Central memory CD8-positive, alpha-beta T cell (primary cell): ENCODE results near the gene SCD5.

Experiments used
- ATAC-seq: fragments of 150-1000 bp; cut with Tn5 transposase; replicated peaks from 2 replicates; pipeline ENCODE4 v1.10.0; 2022; ENCODE audit warnings: mild to moderate bottlenecking, moderate FRiP score, moderate number of reproducible peaks; ENCODE audit not compliant: poor library complexity, severe bottlenecking; ENCODE audit errors: extremely low read depth
- DNase-seq, 2 donors: peaks; one replicate each; pipeline ENCODE4 v3.0.0; 2021; ENCODE audit warnings: low spot score in 2 of 2
- H3K27ac Mint-ChIP-seq: one replicate; pipeline ENCODE4 v1.8.0; 2022; ENCODE audit warnings: low read depth, mild to moderate bottlenecking, moderate library complexity, mixed read lengths
- H3K27me3 Mint-ChIP-seq: one replicate; pipeline ENCODE4 v1.8.0; 2022; ENCODE audit warnings: mixed read lengths
- H3K36me3 Mint-ChIP-seq: one replicate; pipeline ENCODE4 v1.8.0; 2022; ENCODE audit warnings: mild to moderate bottlenecking, moderate library complexity, mixed read lengths; ENCODE audit not compliant: insufficient read depth
- H3K4me1 Mint-ChIP-seq: one replicate; pipeline ENCODE4 v1.8.0; 2022; ENCODE audit warnings: mixed read lengths
- H3K4me3 Mint-ChIP-seq: one replicate; pipeline ENCODE4 v1.8.0; 2022; ENCODE audit warnings: mild to moderate bottlenecking, moderate library complexity, mixed read lengths
- H3K9me3 Mint-ChIP-seq: one replicate; pipeline ENCODE4 v1.8.0; 2022; ENCODE audit warnings: mixed read lengths

Gene SCD5

DNA sequence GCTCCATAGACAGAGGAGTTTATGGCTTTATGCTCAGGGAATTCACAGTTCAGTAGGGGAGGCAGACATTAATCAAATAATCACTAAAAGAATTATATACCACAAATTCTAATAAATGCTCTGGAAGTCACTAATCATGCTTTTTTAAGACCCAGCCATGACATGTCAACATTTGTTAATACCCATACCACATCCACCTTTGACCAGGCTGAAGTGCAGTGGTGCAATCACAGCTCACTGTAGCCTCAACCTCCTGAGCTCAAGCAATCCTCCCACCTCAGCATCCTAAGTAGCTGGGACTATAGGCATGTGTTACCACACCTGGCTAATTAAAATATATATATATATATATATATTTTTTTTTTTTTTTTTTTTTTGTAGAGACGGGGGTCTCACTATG, 12.8 kb upstream of the SCD5 start:
- DNase-seq: no peak
- H3K4me1 Mint-ChIP-seq: no peaks in the 10 kb centered on the region
- ATAC-seq: no peak
- H3K9me3 Mint-ChIP-seq: no peaks in the 10 kb centered on the region
- H3K27ac Mint-ChIP-seq: no peak overlapping the region
- no peaks in the 10 kb centered on the region for H3K36me3 Mint-ChIP-seq
- no peaks in the 10 kb centered on the region for H3K27me3 Mint-ChIP-seq
- H3K4me3 Mint-ChIP-seq: no peak overlapping the region

DNA sequence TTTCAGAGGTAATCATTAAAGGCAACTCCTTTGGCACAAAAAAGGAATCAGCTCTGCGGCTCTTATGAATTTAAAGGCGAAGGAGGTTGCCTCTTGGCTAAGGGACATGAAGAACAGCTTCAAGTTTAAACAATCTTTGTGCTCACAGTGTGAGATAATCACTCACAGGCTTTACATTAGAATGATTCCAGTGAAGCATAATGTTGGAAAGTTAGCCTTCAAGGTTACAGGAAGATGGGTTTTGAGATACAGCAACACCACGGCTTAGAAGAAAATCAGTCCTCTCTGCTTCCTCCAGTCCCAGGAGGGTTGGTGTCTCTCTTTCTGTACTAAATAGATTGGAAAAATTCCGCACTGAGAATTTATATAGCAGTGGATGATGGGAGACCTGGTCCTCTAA, 11.6 kb upstream of the SCD5 start:
- no peak overlapping the region for H3K27ac Mint-ChIP-seq
- ATAC-seq (no peak), DNase-seq (no peak)
- H3K4me1 Mint-ChIP-seq: no peaks in the 10 kb centered on the region
- no peaks in the 10 kb centered on the region for H3K9me3 Mint-ChIP-seq
- no peak overlapping the region for H3K4me3 Mint-ChIP-seq
- no peaks in the 10 kb centered on the region for H3K27me3 Mint-ChIP-seq
- no peaks in the 10 kb centered on the region for H3K36me3 Mint-ChIP-seq

DNA sequence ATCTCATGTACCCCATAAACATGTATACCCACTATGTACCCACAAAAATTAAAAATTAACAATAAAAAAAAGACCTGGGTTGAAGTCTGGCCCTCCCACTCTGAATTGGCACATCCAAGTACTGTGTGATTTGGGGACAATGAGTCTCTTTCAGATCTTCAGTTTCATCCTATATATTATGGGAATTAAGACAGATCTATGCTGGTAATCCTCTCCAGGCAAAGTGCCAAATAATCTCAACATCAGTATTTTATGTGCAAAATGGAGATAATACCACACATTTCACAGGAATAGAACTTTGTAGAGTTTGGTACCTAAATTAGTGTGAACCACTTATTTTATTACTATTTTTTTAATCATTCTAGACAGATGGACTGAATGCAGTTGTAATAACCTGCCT, 11.0 kb upstream of the SCD5 start:
- H3K36me3 Mint-ChIP-seq: no peaks in the 10 kb centered on the region
- DNase-seq: no peak
- no peaks in the 10 kb centered on the region for H3K9me3 Mint-ChIP-seq
- H3K4me3 Mint-ChIP-seq: no peak overlapping the region
- no peak overlapping the region for H3K27ac Mint-ChIP-seq
- H3K4me1 Mint-ChIP-seq: no peaks in the 10 kb centered on the region
- H3K27me3 Mint-ChIP-seq: no peaks in the 10 kb centered on the region
- no peak for ATAC-seq

DNA sequence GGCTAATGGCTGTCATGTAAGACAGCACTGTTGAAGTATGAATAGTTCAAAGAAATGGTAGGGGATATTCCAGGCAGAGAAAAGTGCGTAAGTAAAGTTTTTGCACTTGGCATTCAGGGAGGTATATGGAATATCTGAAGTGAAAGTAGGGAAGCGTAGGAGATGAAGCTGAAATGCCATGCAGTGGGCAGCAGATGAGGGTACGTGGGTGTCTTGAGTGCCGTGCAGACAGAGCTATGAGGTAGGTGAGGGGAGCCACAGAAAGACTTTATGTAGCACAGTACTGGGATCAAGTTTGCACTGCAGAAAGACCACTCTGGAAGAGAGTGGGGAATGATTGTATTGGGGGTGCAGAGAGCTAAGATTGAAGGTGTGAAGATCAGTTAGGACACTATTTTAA, 5.2 kb upstream of the SCD5 start:
- Mint-ChIP-seq H3K4me1 (peaks cover 6% of the 10 kb centered on the region), H3K4me3 (no peak overlapping the region)
- ATAC-seq: no peak

DNA sequence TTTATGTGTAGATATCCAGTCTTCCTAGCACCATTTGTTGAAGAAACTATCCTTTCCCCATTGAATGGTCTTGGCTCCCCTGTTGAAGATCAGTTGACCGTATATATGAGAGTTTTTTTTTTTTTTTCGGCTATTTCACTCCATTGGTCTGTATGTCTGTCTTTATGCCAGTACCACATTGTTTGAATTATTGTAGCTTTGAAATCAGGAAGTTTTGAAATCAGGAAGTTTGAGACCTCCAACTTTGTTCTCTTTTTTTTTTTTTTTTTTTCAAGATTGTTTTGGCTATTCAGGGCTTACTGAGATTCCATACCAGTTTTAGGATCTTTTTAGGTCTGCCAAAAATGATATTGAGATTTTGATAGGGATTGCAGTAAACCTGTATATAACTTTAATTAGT, 4.3 kb upstream of the SCD5 start:
- H3K27ac Mint-ChIP-seq: no peak overlapping the region
- no peaks in the 10 kb centered on the region for H3K27me3 Mint-ChIP-seq
- peaks cover 6% of the 10 kb centered on the region for H3K36me3 Mint-ChIP-seq
- no peak for DNase-seq
- no peak for ATAC-seq
- peaks cover 6% of the 10 kb centered on the region for H3K4me1 Mint-ChIP-seq
- no peak overlapping the region for H3K4me3 Mint-ChIP-seq
- no peaks in the 10 kb centered on the region for H3K9me3 Mint-ChIP-seq

More for the DNA sequence above, 5.2 kb upstream of the SCD5 start:
- H3K27me3 Mint-ChIP-seq: no peaks in the 10 kb centered on the region
- H3K36me3 Mint-ChIP-seq: peaks cover 4% of the 10 kb centered on the region
- H3K9me3 Mint-ChIP-seq: no peaks in the 10 kb centered on the region
- no peak for DNase-seq
- H3K27ac Mint-ChIP-seq: no peak overlapping the region

DNA sequence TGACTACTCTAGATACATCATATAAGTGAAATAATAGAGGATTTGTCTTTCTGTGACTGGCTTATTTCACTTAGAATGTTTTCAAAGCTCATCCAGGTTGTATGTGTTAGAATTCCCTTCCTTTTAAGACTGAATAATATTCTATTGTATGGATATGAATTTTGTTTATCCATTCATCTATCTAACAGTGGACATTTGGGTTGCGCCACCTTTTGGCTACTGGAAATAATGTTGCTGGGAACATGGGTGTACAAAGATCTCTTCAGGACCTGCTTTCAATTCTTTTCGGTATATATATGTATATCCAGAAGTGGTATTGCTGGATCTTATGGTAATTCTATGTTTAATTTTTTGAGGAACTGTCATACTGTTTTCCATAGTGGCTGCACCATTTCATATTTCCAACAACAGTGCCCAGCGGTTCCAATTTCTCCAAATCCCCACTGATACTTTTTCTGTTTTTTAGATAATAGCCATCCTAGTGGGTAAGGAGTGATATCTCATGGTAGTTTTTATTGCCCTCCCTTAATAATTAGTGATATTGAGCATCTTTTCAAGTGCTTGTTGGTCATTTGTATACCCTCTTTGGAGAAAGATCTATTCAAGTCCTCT, 3.4 kb upstream of the SCD5 start:
- DNase-seq: no peak
- Mint-ChIP-seq H3K36me3 (peaks cover 6% of the 10 kb centered on the region), H3K9me3 (no peaks in the 10 kb centered on the region), H3K27me3 (no peaks in the 10 kb centered on the region), H3K27ac (no peak overlapping the region), H3K4me3 (no peak overlapping the region), H3K4me1 (peaks cover 12% of the 10 kb centered on the region)
- no peak for ATAC-seq

DNA sequence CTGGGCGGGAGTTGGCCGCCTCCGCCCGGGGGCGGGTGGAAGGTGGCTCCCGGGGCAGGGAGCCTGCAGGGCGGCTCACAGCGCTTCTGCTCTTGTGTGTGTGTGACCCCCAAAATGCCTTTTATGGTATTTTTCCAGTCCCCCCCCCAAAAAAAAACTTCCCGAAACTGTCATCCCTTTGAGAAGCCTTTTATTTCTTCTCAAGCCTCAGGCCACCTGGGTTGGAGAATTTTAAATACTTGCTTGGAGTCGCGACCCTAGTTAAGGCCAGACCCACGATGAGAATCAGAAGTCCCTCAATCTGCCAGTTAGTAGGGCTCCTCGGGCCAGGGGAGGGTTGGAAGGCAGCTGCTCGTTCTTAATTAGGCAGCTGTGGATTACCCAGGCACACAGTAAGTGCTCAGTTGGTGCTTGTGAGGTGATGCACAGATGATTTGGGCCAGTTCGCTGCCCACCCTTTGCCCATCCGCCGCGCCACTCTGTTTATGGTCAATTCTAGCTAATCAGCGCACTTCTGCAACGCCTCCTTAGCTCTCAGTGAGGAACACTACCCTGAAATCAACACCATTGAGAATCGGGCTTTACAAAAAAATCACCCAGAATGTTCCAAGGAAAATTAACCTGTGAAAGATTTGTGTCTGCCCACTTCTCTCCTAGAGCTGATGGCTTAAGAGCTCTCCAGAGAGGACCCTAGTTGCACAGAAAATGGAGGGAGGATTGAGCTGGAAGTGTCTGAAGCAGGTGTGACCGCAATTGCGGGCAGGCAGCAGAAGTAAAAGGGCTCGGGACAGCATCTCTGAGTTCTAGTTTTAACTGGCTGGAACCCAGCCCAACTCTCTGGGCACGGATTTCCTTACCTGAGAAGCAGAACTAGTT, 648 bp upstream of the SCD5 start:
- Mint-ChIP-seq H3K27me3 (no peaks in the 10 kb centered on the region), H3K27ac (no peak overlapping the region), H3K9me3 (no peaks in the 10 kb centered on the region), H3K36me3 (peaks cover 8% of the 10 kb centered on the region), H3K4me3 (peak overlapping the region; percentile 86), H3K4me1 (peaks cover 20% of the 10 kb centered on the region)
- DNase-seq (no peak), ATAC-seq (peak; percentile 26)

DNA sequence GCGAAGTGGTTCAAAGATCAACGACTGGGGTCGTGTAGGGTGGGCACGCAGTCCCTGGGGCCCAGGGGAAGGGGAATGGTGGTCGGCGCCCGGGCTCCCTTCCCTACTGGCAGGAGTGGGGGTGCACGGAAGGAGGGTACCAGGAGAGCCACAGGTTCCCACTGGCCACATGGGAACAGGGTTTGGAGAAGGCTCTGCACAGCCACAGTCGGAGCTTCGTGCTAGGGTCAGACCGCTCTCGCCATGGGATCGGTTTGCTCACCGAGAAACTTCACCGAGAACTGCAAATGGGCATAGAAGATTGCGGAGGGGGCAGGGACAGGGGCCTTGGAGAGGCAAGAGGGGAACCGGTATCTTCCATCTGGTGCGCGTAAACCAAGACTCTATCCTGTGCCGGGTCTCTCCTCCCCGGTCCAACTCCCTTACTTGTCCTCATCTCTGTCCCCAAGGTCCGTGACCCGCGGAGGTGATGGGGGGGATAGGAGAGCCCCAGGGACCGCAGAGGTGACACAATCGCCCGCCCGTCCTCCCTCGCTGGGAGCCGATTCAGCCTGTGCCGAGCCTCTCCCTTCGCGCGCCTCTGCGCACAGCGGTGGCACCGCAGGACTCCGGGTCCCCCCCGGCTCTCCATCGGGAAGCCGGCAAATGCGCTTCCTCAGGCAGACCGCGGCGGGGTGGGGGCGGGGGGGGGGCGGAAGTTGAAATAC, 1.0 kb downstream of the SCD5 start:
- H3K9me3 Mint-ChIP-seq: no peaks in the 10 kb centered on the region
- ATAC-seq (no peak), DNase-seq (no peak)
- H3K27me3 Mint-ChIP-seq: no peaks in the 10 kb centered on the region
- H3K36me3 Mint-ChIP-seq: peaks cover 8% of the 10 kb centered on the region
- peak overlapping the region; percentile 78 for H3K27ac Mint-ChIP-seq
- H3K4me3 Mint-ChIP-seq: peak overlapping the region; percentile 86
- H3K4me1 Mint-ChIP-seq: peaks cover 20% of the 10 kb centered on the region

DNA sequence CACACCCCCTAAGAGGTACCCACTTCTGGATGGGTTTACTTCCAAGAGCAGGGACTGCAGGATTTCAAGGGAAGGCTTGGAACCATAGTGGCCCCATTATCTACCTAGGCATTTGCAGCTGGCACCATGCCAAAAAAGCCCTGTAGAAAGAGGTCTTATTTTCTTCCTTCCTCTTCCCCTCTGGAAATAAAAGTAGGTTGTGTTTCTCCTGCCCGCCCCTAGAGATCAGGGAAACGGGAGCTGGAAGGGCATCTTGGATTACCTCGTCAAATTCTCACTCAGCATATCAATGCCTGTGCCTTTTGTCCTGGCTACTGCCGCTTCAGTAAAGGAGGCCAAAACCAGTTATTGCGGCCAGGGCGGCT, 1.6 kb downstream of the SCD5 start:
- Mint-ChIP-seq H3K4me3 (peak overlapping the region; percentile 86), H3K36me3 (peaks cover 8% of the 10 kb centered on the region), H3K9me3 (no peaks in the 10 kb centered on the region), H3K27ac (peak overlapping the region; percentile 78), H3K4me1 (peaks cover 20% of the 10 kb centered on the region), H3K27me3 (no peaks in the 10 kb centered on the region)
- ATAC-seq (no peak), DNase-seq (no peak)

DNA sequence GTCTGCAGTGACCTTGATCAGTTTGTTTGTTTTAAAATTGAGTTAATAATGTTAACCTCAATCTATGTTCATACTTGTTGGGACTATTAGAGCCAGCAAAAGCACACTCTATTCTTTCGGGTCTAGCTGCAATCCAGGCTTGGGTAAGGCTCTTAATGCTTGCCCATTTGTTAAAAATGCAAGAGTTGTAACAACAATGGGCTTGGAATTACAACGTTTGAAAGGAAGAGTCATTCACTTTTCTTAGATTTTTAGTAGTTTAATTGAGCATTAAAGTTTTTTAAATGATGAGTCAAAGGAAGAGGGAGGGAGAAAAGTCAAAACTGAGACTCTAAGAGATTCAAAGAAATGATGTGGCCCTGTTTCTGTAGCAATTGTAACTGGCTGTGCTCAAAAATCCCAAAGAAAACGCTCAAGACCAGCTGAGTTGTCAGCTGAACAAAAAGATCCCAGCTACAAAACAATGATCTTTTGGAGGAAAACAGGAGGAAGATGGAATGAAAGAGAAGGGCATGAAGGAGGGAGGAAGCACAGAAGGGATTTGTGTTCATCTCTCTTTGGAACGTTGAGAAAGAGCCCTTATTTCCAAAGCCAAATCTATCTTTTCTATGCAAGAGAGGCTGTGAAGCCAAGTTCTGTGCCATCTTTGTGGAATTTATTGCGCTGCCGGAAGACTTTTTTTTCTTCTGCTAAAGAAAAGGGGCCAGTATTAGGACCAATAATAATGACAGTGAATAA, 5.5 kb downstream of the SCD5 start:
- no peaks in the 10 kb centered on the region for H3K9me3 Mint-ChIP-seq
- ATAC-seq (no peak), DNase-seq (no peak)
- H3K27me3 Mint-ChIP-seq: no peaks in the 10 kb centered on the region
- no peak overlapping the region for H3K4me3 Mint-ChIP-seq
- peaks cover 2% of the 10 kb centered on the region for H3K36me3 Mint-ChIP-seq
- peaks cover 18% of the 10 kb centered on the region for H3K4me1 Mint-ChIP-seq
- H3K27ac Mint-ChIP-seq: no peak overlapping the region

DNA sequence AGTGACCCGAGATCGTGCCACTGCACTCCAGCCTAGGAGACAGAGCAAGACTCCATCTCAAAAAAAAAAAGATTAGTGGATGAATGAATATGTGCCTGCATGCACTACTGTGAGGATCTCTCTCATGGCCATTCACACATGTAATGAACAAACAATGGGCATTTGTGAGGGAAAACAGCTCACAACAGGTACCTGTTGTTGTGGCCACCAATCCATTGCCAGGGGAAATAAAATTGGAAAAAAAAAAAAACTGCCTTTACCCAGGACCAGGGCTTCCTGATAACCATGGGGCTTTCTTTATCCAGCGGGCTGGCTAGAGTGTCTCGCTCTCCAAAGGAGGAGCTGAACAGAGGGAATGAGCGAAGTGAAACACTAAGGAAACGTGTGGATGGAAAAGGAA, 7.4 kb downstream of the SCD5 start:
- no peak for ATAC-seq
- Mint-ChIP-seq H3K4me3 (no peak overlapping the region), H3K4me1 (peaks cover 3% of the 10 kb centered on the region), H3K36me3 (peaks cover 1% of the 10 kb centered on the region), H3K9me3 (no peaks in the 10 kb centered on the region), H3K27ac (no peak overlapping the region), H3K27me3 (no peaks in the 10 kb centered on the region)
- DNase-seq: no peak

DNA sequence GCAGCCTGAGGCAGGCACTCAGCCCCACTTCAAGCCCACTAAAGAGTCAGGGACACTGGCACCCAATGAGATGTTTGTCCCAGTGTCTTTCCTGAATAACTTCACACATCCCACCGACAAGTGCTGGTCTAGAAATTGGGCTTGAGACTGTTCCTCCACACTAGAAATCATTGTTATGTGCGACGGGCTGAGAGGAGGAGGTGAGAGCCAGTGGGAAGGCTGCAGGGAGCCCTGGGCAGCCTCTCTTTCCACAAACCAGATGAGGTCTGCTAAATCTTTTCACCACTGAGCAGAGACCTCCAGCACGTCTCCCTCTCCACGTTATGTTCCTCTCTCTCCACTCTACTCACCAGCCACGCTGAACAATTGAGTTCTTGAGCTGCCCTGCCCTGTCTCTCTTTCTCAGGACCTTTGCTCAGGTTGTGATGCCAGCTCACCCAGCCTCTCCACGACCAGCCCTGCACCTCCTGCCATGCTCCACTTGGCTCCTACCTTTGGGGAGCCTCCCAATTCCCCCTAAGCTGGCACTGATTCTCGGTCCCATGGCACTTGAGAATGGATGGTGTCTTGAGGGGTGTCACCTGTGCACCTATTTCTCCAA, 8.4 kb downstream of the SCD5 start:
- Mint-ChIP-seq H3K4me3 (no peak overlapping the region), H3K27me3 (no peaks in the 10 kb centered on the region), H3K4me1 (peaks cover 3% of the 10 kb centered on the region), H3K9me3 (no peaks in the 10 kb centered on the region), H3K36me3 (peaks cover 1% of the 10 kb centered on the region), H3K27ac (no peak overlapping the region)
- no peak for ATAC-seq
- DNase-seq: no peak
